Ascending aorta (tissue), 2 donors: ENCODE results near the gene TRMT61A. TPM values are rescaled to one million over a fixed set of nuclear protein-coding genes. Genes with fewer than 3 reads are reported as not detected.

Experiments used
- DNase-seq, 2 donors: peaks; one replicate each; pipeline ENCODE4 v3.0.0-alpha.2; 2019; ENCODE audit warnings: low spot score in 2 of 2
- H3K27ac ChIP-seq, 2 donors: fragments of 200-600 bp; sonication (generic); one replicate each; pipeline ENCODE4 v1.5.1; 2016 to 2017; ENCODE audit warnings: mild to moderate bottlenecking in 1 of 2
- H3K27me3 ChIP-seq: fragments of 200-600 bp; sonication (generic); one replicate; pipeline ENCODE4 v1.5.1; 2017
- H3K36me3 ChIP-seq, 2 donors: fragments of 200-600 bp; sonication (generic); one replicate each; pipeline ENCODE4 v1.5.1; 2016
- H3K4me1 ChIP-seq, 2 donors: fragments of 200-600 bp; sonication (generic); one replicate each; pipeline ENCODE4 v1.5.1; 2016 to 2017; ENCODE audit warnings: mild to moderate bottlenecking in 1 of 2
- H3K4me3 ChIP-seq, 2 donors: fragments of 200-600 bp; sonication (generic); one replicate each; pipeline ENCODE4 v1.5.1; 2016 to 2017; ENCODE audit warnings: mild to moderate bottlenecking in 1 of 2
- H3K9me3 ChIP-seq, 2 donors: fragments of 200-600 bp; sonication (generic); one replicate each; pipeline ENCODE4 v1.5.1; 2016
- intact Hi-C: fragments of 100-400 bp; cut with DNase I; formaldehyde crosslinking; loops from one replicate; pipeline ENCODE4 v1.15.1; 2023
- total RNA-seq: library from RNA; depleted of rRNA; stranded (reverse); fragments of >200 nt; gene quantifications from one replicate; pipeline ENCODE4 v1.1.0, GENCODE V29; 2016
- TF ChIP-seq, protein P1 (sequence below), 3 experiments: fragments of 200-600 bp in 2 of 3; fragments of 450-650 bp in 1 of 3; sonication (generic) in 2 of 3; IDR thresholded peaks; one replicate each; pipeline ENCODE4 v1.5.1; 2016 to 2019; ENCODE audit warnings: antibody characterized with exemption in 3 of 3, mild to moderate bottlenecking in 1 of 3, moderate library complexity in 1 of 3

Gene TRMT61A
- total RNA-seq, 1 donor from 2014 or later = 31.2 TPM

DNA sequence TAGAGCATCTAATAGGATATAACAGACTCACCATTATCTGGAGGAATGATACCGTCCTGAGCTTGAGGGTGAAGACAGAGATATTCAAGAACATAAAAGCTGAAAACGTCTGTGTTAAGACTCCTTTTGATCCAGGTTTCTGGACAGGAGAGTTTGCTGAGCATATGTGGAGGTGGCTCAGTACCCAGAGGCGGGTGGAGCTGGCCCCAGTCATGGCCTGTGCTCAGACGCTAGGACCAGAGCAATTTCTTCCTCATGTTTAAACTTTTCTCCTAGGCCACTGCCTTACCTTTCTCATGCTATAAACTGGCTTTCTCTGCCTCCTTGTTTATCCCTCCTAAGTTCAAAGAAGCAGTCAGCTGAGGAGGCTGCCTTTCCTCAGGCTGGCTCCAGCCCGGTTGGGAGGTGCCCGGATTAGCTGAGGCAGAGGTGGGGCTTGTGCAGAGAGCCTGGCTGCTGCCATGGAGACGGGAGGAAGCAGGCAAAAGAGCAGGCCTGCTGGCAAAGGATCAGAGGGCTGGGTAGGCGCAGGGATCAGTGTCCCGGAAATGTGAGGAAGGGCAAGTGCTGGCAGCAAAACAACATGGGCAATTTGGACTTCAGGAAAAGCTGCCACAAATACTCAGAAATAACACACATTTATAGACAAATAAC is 47.5 kb downstream of the TRMT61A start:
- Histone ChIP-seq H3K4me1 (peaks cover 0 to 14% of the 10 kb centered on the region in 2 donors), H3K9me3 (no peaks in the 10 kb centered on the region), H3K4me3 (no peak overlapping the region), H3K36me3 (peaks cover 26 to 35% of the 10 kb centered on the region in 2 donors), H3K27ac (peak overlapping the region; percentile 69 to 73), H3K27me3 (no peaks in the 10 kb centered on the region)
- intact Hi-C loops = loop anchor here (10.0 kb wide), 1 partner anchor 338 kb away; no protein-coding TSS in a partner anchor
- TF ChIP-seq, protein P1, sequence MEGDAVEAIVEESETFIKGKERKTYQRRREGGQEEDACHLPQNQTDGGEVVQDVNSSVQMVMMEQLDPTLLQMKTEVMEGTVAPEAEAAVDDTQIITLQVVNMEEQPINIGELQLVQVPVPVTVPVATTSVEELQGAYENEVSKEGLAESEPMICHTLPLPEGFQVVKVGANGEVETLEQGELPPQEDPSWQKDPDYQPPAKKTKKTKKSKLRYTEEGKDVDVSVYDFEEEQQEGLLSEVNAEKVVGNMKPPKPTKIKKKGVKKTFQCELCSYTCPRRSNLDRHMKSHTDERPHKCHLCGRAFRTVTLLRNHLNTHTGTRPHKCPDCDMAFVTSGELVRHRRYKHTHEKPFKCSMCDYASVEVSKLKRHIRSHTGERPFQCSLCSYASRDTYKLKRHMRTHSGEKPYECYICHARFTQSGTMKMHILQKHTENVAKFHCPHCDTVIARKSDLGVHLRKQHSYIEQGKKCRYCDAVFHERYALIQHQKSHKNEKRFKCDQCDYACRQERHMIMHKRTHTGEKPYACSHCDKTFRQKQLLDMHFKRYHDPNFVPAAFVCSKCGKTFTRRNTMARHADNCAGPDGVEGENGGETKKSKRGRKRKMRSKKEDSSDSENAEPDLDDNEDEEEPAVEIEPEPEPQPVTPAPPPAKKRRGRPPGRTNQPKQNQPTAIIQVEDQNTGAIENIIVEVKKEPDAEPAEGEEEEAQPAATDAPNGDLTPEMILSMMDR (IDR thresholded peaks at IDR 0.05) = no peak
- DNase-seq = peak; percentile 65 to 94

DNA sequence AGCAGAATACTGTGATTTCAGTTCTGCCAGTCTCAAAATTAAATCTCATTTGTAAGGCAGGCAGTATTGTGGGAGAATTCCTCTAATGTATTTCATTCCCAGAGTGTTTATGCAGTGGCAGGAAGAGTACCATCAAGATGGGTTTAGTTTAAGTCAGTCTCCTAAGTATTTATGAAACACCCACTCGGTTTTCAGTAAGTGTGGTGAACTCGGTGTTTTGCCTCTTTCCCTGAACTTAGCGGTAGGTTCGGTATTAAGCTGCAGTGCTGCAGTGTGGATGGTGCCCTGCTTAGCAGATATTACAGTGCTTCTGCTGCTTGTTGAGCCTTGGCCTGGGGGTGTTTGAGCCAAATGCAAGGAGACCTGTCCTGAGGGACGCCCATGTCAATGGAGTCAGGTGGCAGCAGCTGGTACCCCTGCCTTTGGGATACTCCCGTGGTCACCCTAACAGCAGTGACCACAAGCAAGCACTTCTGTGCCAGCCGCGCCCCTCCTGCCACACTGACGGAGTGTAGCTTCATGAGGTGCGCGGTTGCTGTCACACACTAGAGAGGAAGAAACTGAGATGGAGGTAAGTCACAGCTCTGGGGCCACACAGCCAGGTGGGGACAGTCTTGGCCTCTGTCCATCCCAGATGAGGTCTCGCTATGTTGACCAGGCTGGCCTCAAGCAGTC is 49.5 kb downstream of the TRMT61A start:
- intact Hi-C loops = loop anchor here (10.0 kb wide), 1 partner anchor 336 kb away; no protein-coding TSS in a partner anchor

DNA sequence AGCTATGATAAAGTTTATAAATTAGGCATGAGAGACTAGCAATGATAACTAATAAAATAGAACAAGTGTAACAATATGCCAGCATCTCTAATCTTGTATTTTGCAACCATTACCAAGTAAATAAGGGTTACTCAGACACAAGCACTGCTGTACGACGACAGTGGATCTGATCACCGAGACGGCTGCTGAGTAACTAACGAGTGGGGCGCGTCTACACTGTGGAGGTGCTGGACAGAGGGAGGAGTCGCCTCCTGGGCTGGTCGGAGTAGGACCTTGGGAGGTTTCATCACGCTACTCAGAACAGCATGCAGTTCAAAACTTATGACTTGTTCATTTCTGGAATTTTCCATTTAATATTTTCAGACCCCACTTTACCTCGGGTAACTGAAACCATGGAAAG is 52.2 kb downstream of the TRMT61A start:
- Histone ChIP-seq H3K4me1 (peaks cover 0 to 10% of the 10 kb centered on the region in 2 donors), H3K27ac (no peak overlapping the region), H3K4me3 (no peak overlapping the region), H3K36me3 (peaks cover 6 to 20% of the 10 kb centered on the region in 2 donors), H3K27me3 (no peaks in the 10 kb centered on the region), H3K9me3 (no peaks in the 10 kb centered on the region)
- intact Hi-C loops = no loop called here
- TF ChIP-seq, protein P1 (IDR thresholded peaks at IDR 0.05) = no peak
- no peak for DNase-seq

More for the DNA sequence above, 49.5 kb downstream of the TRMT61A start:
- H3K27ac ChIP-seq = no peak overlapping the region
- H3K9me3 ChIP-seq = no peaks in the 10 kb centered on the region
- no peaks in the 10 kb centered on the region for H3K27me3 ChIP-seq
- H3K4me1 ChIP-seq = peaks cover 0 to 14% of the 10 kb centered on the region in 2 donors
- H3K36me3 ChIP-seq = peaks cover 16 to 34% of the 10 kb centered on the region in 2 donors
- TF ChIP-seq, protein P1 (IDR thresholded peaks at IDR 0.05) = no peak
- DNase-seq = no peak
- H3K4me3 ChIP-seq = no peak overlapping the region

GRCh38 chr14:103581954-103582703 is 53.1 kb downstream of the TRMT61A start:
- Histone ChIP-seq H3K27ac (no peak overlapping the region), H3K4me3 (no peak overlapping the region), H3K4me1 (peaks cover 0 to 2% of the 10 kb centered on the region in 2 donors), H3K9me3 (no peaks in the 10 kb centered on the region), H3K36me3 (peaks cover 6 to 20% of the 10 kb centered on the region in 2 donors), H3K27me3 (no peaks in the 10 kb centered on the region)
- DNase-seq = no peak
- TF ChIP-seq, protein P1 (IDR thresholded peaks at IDR 0.05) = no peak
- intact Hi-C loops = no loop called here

DNA sequence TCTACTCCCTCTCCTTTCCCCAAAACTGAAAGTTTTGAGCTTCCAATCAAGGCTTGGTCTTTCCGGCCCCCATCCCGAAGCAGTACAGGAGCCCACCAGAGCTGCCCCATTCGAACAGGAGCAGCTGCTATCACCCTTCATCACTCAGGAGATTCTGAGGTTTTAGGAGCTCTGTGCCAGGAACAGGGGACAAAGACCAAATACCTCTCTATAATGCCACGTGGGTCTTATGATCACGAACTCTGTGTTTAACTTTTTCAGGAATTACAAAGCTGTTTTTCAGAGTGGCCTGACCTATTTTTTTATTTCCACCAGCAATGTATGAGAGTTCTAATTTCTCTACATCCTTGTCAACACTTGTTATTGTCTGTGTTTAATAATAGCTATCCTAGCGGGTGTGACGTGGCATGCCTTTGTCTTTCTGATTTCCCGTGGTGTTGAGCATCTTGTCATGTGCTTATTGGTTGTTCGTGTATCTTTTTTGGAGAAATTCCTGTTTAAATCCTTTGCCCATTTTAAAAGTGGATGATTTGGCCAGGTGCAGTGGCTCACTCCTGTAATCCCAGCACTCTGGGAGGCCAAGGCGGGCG is 55.4 kb downstream of the TRMT61A start:
- TF ChIP-seq, protein P1 (IDR thresholded peaks at IDR 0.05) = no peak
- DNase-seq = no peak
- H3K9me3 ChIP-seq = no peaks in the 10 kb centered on the region
- no peak overlapping the region for H3K27ac ChIP-seq
- intact Hi-C loops = no loop called here
- peaks cover 10 to 22% of the 10 kb centered on the region in 2 donors for H3K36me3 ChIP-seq
- no peaks in the 10 kb centered on the region for H3K27me3 ChIP-seq
- no peaks in the 10 kb centered on the region for H3K4me1 ChIP-seq
- no peak overlapping the region for H3K4me3 ChIP-seq
